SU-DHL-6 (cell line): ENCODE measurements around the gene BATF.

Experiments used
- H2AFZ ChIP-seq: fragments of 200-600 bp; sonication (generic); 2 replicates; pipeline ENCODE4 v1.6.1; 2014; ENCODE audit warnings: low read depth, mild to moderate bottlenecking, moderate library complexity, mixed read lengths, antibody characterized with exemption, low read length; ENCODE audit not compliant: severe bottlenecking
- H3F3A ChIP-seq: fragments of 200-600 bp; shearing (Covaris generic); 2 replicates; pipeline ENCODE4 v1.6.0; 2016; ENCODE audit warnings: antibody characterized with exemption, mild to moderate bottlenecking; ENCODE audit not compliant: insufficient read depth
- H3K27ac ChIP-seq: fragments of 200-600 bp; sonication (generic); 2 replicates; pipeline ENCODE4 v1.5.1; 2016; ENCODE audit warnings: low read depth, mild to moderate bottlenecking, low read length, moderate library complexity, mixed read lengths
- H3K27me3 ChIP-seq: fragments of 200-600 bp; sonication (generic), shearing (Covaris generic); 2 replicates; pipeline ENCODE4 v1.6.0; 2014; ENCODE audit warnings: mild to moderate bottlenecking, low read length
- H3K36me3 ChIP-seq: fragments of 200-600 bp; sonication (generic); 2 replicates; pipeline ENCODE4 v1.6.1; 2014; ENCODE audit warnings: mild to moderate bottlenecking, low read length, mixed read lengths
- H3K4me2 ChIP-seq: fragments of 300-600, 200-600 bp; shearing (Covaris generic), sonication (generic); 2 replicates; pipeline ENCODE4 v1.6.0; 2014; ENCODE audit warnings: low read length, low read depth, mild to moderate bottlenecking; ENCODE audit not compliant: poor library complexity, severe bottlenecking
- H3K4me3 ChIP-seq: fragments of 200-600 bp; sonication (generic); 2 replicates; pipeline ENCODE4 v1.5.1; 2014; ENCODE audit warnings: antibody characterized with exemption, low read length, mild to moderate bottlenecking, mixed read lengths; ENCODE audit not compliant: insufficient read depth, poor library complexity, severe bottlenecking
- H3K79me2 ChIP-seq: fragments of 200-600 bp; sonication (generic); 2 replicates; pipeline ENCODE4 v1.6.1; 2014; ENCODE audit warnings: mild to moderate bottlenecking, low read length, moderate library complexity; ENCODE audit not compliant: insufficient read depth
- H3K9ac ChIP-seq: fragments of 200-600 bp; sonication (generic); 2 replicates; pipeline ENCODE4 v1.7.0; 2014; ENCODE audit warnings: mild to moderate bottlenecking, low read length
- H3K9me2 ChIP-seq: fragments of 200-600 bp; sonication (generic); replicated peaks from 2 replicates; pipeline ENCODE4 v1.6.1; 2014; ENCODE audit warnings: low read length; ENCODE audit not compliant: insufficient read depth
- H3K9me3 ChIP-seq: fragments of 200-600 bp; sonication (generic); 2 replicates; pipeline ENCODE4 v1.6.1; 2014; ENCODE audit warnings: low read length, mixed read lengths; ENCODE audit not compliant: insufficient read depth
- H4K20me1 ChIP-seq: fragments of 200-600 bp; sonication (generic); 2 replicates; pipeline ENCODE4 v1.6.1; 2014; ENCODE audit warnings: low read depth, mild to moderate bottlenecking, antibody characterized with exemption, low read length, moderate library complexity, mixed read lengths
- EZH2phosphoT487 ChIP-seq: fragments of 200-600 bp; sonication (generic), shearing (Covaris generic); conservative IDR thresholded peaks from 2 replicates; pipeline ENCODE4 v1.6.1; 2018; ENCODE audit warnings: mild to moderate bottlenecking, antibody characterized with exemption, low read length, moderate library complexity, mixed read lengths
- TF ChIP-seq, protein P1 (sequence below): fragments of 200-600 bp; sonication (generic); IDR thresholded peaks from one replicate; pipeline ENCODE4 v1.5.1; 2017; ENCODE audit warnings: antibody characterized with exemption, mild to moderate bottlenecking, low read length, moderate library complexity; ENCODE audit not compliant: insufficient read depth, poor library complexity, severe bottlenecking

Gene BATF

GRCh38 chr14:75549169-75549568, 26.9 kb downstream of the BATF start:
- H3K27ac ChIP-seq = no peak overlapping the region
- no peaks in the 10 kb centered on the region for H3K9me2 ChIP-seq
- H4K20me1 ChIP-seq = no peaks in the 10 kb centered on the region
- H2AFZ ChIP-seq = no peak overlapping the region
- no peaks in the 10 kb centered on the region for H3F3A ChIP-seq
- H3K27me3 ChIP-seq = no peaks in the 10 kb centered on the region
- H3K4me3 ChIP-seq = no peak overlapping the region
- no peaks in the 10 kb centered on the region for H3K9me3 ChIP-seq
- H3K36me3 ChIP-seq = no peaks in the 10 kb centered on the region
- H3K4me2 ChIP-seq = no peak overlapping the region
- TF ChIP-seq, protein P1, sequence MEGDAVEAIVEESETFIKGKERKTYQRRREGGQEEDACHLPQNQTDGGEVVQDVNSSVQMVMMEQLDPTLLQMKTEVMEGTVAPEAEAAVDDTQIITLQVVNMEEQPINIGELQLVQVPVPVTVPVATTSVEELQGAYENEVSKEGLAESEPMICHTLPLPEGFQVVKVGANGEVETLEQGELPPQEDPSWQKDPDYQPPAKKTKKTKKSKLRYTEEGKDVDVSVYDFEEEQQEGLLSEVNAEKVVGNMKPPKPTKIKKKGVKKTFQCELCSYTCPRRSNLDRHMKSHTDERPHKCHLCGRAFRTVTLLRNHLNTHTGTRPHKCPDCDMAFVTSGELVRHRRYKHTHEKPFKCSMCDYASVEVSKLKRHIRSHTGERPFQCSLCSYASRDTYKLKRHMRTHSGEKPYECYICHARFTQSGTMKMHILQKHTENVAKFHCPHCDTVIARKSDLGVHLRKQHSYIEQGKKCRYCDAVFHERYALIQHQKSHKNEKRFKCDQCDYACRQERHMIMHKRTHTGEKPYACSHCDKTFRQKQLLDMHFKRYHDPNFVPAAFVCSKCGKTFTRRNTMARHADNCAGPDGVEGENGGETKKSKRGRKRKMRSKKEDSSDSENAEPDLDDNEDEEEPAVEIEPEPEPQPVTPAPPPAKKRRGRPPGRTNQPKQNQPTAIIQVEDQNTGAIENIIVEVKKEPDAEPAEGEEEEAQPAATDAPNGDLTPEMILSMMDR = no peak
- TF ChIP-seq EZH2phosphoT487 = no peak
- no peak overlapping the region for H3K9ac ChIP-seq
- no peaks in the 10 kb centered on the region for H3K79me2 ChIP-seq

DNA sequence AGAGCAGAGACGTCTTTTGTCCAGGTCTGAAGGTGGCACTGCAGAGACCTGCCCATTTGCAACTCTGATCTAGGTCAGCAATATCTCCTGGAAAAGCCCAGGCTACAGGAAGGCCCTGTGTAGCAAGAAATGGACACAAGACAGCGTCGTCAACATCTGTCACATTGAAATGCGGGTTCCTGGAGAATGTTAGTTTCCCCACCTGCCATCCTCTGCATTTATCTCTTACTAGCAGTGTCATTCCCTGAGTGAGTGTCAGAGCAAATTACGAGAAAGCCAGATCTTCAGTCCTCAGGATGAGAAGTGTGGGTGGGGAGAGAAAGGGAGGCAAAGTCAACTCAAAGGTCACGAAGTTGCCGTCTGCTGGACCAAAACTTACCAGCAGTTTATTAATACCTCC, 28.8 kb downstream of the BATF start:
- no peak overlapping the region for H3K9ac ChIP-seq
- no peaks in the 10 kb centered on the region for H3K27me3 ChIP-seq
- H3K4me3 ChIP-seq = no peak overlapping the region
- no peaks in the 10 kb centered on the region for H3K36me3 ChIP-seq
- H3K79me2 ChIP-seq = no peaks in the 10 kb centered on the region
- H3K4me2 ChIP-seq = no peak overlapping the region
- H3K9me2 ChIP-seq = no peaks in the 10 kb centered on the region
- H3K9me3 ChIP-seq = no peaks in the 10 kb centered on the region
- H2AFZ ChIP-seq = no peak overlapping the region
- no peaks in the 10 kb centered on the region for H3F3A ChIP-seq
- no peak overlapping the region for H3K27ac ChIP-seq
- H4K20me1 ChIP-seq = no peaks in the 10 kb centered on the region
- no peak for TF ChIP-seq EZH2phosphoT487
- TF ChIP-seq, protein P1 = no peak

- no peaks in the 10 kb centered on the region for H3K36me3 ChIP-seq
- H3K27me3 ChIP-seq = no peaks in the 10 kb centered on the region
- no peak overlapping the region for H3K4me2 ChIP-seq
- H3F3A ChIP-seq = no peaks in the 10 kb centered on the region
- H3K9me3 ChIP-seq = no peaks in the 10 kb centered on the region
- H3K9me2 ChIP-seq = no peaks in the 10 kb centered on the region
- H3K27ac ChIP-seq = no peak overlapping the region
- H3K4me3 ChIP-seq = no peak overlapping the region
- H2AFZ ChIP-seq = no peak overlapping the region
- no peaks in the 10 kb centered on the region for H3K79me2 ChIP-seq
- no peak overlapping the region for H3K9ac ChIP-seq
- no peak for TF ChIP-seq EZH2phosphoT487
- TF ChIP-seq, protein P1 = no peak
- H4K20me1 ChIP-seq = no peaks in the 10 kb centered on the region
Measured at GRCh38 chr14:75553157-75553556, 30.9 kb downstream of the BATF start.
